WTC11 (cell line): Measurements from ENCODE around the gene STK35.

Experiments used
- ATF6 ChIP-seq: sonication (generic); formaldehyde crosslinking; IDR thresholded peaks from 2 replicates; pipeline ENCODE4 v1.8.1; 2023; ENCODE audit warnings: mild to moderate bottlenecking, missing genetic modification reagents
- CREB1 ChIP-seq: sonication (generic); formaldehyde crosslinking; IDR thresholded peaks from 2 replicates; pipeline ENCODE4 v1.8.0; 2023; ENCODE audit warnings: mild to moderate bottlenecking, missing genetic modification reagents
- CTCF ChIP-seq: fragments of 200-600 bp; IDR thresholded peaks from 2 replicates; pipeline ENCODE4 v1.8.0; 2022; ENCODE audit warnings: antibody characterized with exemption
- FOXK1 ChIP-seq: sonication (generic); formaldehyde crosslinking; IDR thresholded peaks from 2 replicates; pipeline ENCODE4 v1.8.0; 2022; ENCODE audit warnings: mild to moderate bottlenecking, moderate library complexity, missing genetic modification reagents
- GRHL2 ChIP-seq: fragments of 250-450 bp; sonication (Bioruptor Pico); IDR thresholded peaks from 2 replicates; pipeline ENCODE4 v1.8.0; 2022; ENCODE audit warnings: mild to moderate bottlenecking, moderate library complexity; ENCODE audit not compliant: insufficient replicate concordance, severe bottlenecking
- KAT7 ChIP-seq: sonication (generic); formaldehyde crosslinking; IDR thresholded peaks from 2 replicates; pipeline ENCODE4 v1.8.1; 2023; ENCODE audit warnings: missing genetic modification reagents, mild to moderate bottlenecking, borderline replicate concordance
- MAX ChIP-seq: sonication (generic); formaldehyde crosslinking; IDR thresholded peaks from 2 replicates; pipeline ENCODE4 v1.8.0; 2022; ENCODE audit warnings: mild to moderate bottlenecking, missing genetic modification reagents
- NR2C2 ChIP-seq: sonication (generic); formaldehyde crosslinking; IDR thresholded peaks from 2 replicates; pipeline ENCODE4 v1.8.0; 2022; ENCODE audit warnings: mild to moderate bottlenecking, missing genetic modification reagents
- SMAD3 ChIP-seq: sonication (generic); formaldehyde crosslinking; IDR thresholded peaks from 2 replicates; pipeline ENCODE4 v1.8.0; 2022; ENCODE audit warnings: missing genetic modification reagents, mild to moderate bottlenecking, borderline replicate concordance
- SMAD4 ChIP-seq: sonication (generic); formaldehyde crosslinking; IDR thresholded peaks from 2 replicates; pipeline ENCODE4 v1.8.0; 2022; ENCODE audit warnings: mild to moderate bottlenecking, missing genetic modification reagents
- SP1 ChIP-seq: sonication (generic); formaldehyde crosslinking; conservative IDR thresholded peaks from 2 replicates; pipeline ENCODE4 v1.8.1; 2022; ENCODE audit warnings: missing genetic modification reagents
- TP53 ChIP-seq: sonication (generic); formaldehyde crosslinking; IDR thresholded peaks from 2 replicates; pipeline ENCODE4 v1.8.1; 2023; ENCODE audit warnings: mild to moderate bottlenecking, missing genetic modification reagents

- no peak for TF ChIP-seq SMAD3 (CRISPR knock-in tag)
- no peak for TF ChIP-seq CREB1
- no peak for TF ChIP-seq FOXK1 (CRISPR knock-in tag)
- TF ChIP-seq KAT7, result no peak
- TF ChIP-seq TP53 (CRISPR knock-in tag), result no peak
- TF ChIP-seq NR2C2 (CRISPR knock-in tag), result no peak
- no peak for TF ChIP-seq ATF6 (CRISPR knock-in tag)
- no peak for TF ChIP-seq SMAD4 (CRISPR knock-in tag)
- TF ChIP-seq SP1 (CRISPR knock-in tag), result no peak
- TF ChIP-seq CTCF, result no peak
- no peak for TF ChIP-seq GRHL2 (CRISPR knock-in tag)
- no peak for TF ChIP-seq MAX (CRISPR knock-in tag)
Observed at GRCh38 chr20:2142649-2143048, 41.0 kb downstream of the STK35 start.
